Suprapubic skin (tissue), 4 donors: ENCODE measurements around the gene LPP.

Source experiments
- CTCF ChIP-seq, 2 donors: fragments of 200-600 bp in 1 of 2; fragments of 450-650 bp in 1 of 2; sonication (generic) in 1 of 2; IDR thresholded peaks; one replicate each; pipeline ENCODE4 v1.5.1; 2016 to 2019; ENCODE audit warnings: antibody characterized with exemption in 2 of 2, mild to moderate bottlenecking in 1 of 2, moderate library complexity in 1 of 2
- EP300 ChIP-seq: sonication (generic); formaldehyde crosslinking; IDR thresholded peaks from one replicate; pipeline ENCODE4 v1.6.1; 2017; ENCODE audit warnings: antibody characterized with exemption
- POLR2A ChIP-seq, 2 donors: fragments of 450-650 bp; IDR thresholded peaks; one replicate each; pipeline ENCODE4 v1.6.1; 2017; ENCODE audit warnings: antibody characterized with exemption in 2 of 2, mild to moderate bottlenecking in 2 of 2, moderate library complexity in 2 of 2
- POLR2AphosphoS5 ChIP-seq, 3 donors: sonication (generic); formaldehyde crosslinking; IDR thresholded peaks; one replicate each; pipeline ENCODE4 v1.6.1; 2017; ENCODE audit warnings: antibody characterized with exemption in 3 of 3

GRCh38 chr3:188522115-188522514 is 368.2 kb downstream of the LPP start:
- no peak for TF ChIP-seq CTCF (IDR thresholded peaks at IDR 0.05)
- no peak for TF ChIP-seq EP300
- no peak for TF ChIP-seq POLR2A (IDR thresholded peaks at IDR 0.05)
- TF ChIP-seq POLR2AphosphoS5 (IDR thresholded peaks at IDR 0.05): no peak
